EL (cell line): ENCODE results near the gene PROSER3.
A peak's percentile ranks its signal among the peaks of the same experiment; 100 is the strongest.

ENCODE experiments used
- DNase-seq: peaks from one replicate; pipeline ENCODE4 v3.0.0-alpha.2; 2016

The PROSER3 gene

GRCh38 chr19:35757749-35758608 is at the start of gene PROSER3:
TSS of gene PROSER3 (plus strand) at chr19:35758176. CDS start at chr19:35758216, 40 bp downstream.
- DNase-seq: peak; percentile 100

DNA sequence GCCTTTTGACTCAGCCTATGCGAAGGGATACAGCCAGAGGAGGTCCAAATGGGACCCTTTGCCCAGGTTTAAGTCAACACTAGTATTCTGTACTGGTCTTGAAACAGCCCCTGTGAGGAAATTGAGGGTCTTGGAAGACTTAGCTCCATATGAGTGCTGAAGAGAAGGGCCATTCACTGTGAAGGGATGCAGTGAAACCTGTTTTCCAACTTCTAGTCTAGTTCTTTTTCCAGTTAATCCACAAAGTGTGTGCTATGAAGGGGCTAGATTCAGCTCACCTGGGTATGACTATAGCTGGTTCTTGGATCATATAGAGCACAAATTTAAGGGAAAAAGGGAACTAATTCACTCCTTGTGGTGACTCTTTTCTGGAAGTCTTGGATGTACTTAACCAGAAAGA is 49.6 kb upstream of the PROSER3 start:
- DNase-seq: no peak

GRCh38 chr19:35710784-35711723 is 46.9 kb upstream of the PROSER3 start:
- no peak for DNase-seq

DNA sequence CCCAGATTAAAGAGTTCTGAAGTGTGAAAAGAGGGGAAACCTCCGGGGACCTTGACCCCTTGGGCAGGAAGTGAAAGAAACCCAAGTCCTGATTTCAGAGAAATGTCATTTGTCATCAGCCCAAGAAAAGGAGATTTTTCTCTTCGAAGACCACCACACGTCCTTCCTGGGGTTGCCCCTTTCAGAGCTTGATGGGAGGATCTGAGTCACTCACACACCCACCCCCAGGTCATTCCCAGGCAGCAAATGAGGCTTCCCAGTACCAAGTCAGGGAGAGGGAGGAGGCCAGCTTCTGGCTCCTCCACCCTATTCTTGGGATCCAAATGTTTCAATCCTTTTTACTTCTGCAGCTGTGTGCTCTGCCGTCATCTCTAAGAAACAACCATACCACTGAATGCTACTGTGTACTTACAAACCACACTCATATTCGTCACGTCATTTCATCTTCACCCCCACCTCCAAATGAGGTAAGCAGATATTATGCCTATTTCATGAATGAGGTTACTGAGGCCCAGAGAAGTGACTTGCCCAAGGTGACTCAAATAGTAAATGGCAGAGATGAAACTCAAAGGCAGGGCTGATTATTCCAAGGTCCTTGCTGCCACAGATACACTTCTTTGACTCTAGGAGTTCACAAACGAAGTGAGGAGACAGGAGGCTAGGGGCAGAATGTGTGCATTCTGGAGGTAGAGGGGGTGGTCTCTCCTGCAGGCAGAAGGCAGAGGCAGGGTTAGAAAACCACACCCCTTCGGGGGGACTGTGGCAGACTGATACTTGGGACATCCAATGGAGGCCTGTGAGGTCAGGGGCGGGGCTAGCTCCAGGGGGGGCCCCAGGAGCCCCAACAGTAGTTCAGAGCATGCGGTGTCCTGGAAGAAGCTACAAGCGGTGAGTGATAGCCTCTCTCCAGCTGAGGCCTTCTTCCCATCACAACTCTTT is 45.1 kb upstream of the PROSER3 start:
- no peak for DNase-seq

GRCh38 chr19:35713506-35713850 is 44.5 kb upstream of the PROSER3 start:
- DNase-seq: no peak

DNA sequence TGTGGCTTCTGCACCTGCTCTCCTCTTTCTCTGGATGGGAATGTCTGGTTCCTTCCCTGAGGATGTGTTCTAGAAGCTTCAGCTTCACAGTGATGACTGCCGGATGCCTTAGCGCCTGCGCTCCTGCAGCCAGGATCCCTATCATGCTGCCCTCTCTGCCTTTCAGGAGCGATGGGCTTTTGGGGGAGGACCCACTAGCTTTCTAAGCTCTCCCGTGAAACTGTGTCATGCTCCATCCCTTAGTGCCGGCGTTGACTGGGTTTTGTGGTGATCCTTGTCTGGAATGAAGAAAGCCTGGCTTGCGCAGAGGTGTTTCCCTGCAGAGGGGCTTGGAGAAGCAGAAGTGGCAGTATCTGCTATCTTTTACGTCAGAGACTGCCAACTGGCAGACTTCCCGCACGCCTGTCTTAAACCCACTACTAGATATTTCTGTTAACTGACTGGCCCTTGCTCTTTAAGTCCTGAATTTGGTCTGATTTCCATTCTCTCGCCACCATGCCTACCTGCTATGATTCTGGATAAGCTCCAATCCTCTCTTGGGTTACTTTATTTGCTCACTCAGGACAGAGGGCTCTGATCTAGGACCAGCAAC is 44.0 kb upstream of the PROSER3 start:
- no peak for DNase-seq

DNA sequence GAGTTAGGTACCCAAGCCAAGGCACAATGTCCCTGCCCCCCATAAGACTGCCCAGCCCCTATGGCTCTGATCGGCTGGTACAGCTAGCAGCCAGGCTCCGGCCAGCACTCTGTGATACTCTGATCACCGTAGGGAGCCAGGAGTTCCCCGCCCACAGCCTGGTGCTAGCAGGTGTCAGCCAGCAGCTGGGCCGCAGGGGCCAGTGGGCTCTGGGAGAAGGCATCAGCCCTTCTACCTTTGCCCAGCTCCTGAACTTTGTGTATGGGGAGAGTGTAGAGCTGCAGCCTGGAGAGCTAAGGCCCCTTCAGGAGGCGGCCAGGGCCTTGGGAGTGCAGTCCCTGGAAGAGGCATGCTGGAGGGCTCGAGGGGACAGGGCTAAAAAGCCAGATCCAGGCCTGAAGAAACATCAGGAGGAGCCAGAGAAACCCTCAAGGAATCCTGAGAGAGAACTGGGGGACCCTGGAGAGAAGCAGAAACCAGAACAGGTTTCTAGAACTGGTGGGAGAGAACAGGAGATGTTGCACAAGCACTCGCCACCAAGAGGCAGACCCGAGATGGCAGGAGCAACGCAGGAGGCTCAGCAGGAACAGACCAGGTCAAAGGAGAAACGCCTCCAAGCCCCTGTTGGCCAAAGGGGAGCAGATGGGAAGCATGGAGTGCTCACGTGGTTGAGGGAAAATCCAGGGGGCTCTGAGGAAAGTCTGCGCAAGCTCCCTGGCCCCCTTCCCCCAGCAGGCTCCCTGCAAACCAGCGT is 43.2 kb upstream of the PROSER3 start:
- no peak for DNase-seq

- no peak for DNase-seq
Measured at GRCh38 chr19:35715355-35715809, 42.6 kb upstream of the PROSER3 start.

DNA sequence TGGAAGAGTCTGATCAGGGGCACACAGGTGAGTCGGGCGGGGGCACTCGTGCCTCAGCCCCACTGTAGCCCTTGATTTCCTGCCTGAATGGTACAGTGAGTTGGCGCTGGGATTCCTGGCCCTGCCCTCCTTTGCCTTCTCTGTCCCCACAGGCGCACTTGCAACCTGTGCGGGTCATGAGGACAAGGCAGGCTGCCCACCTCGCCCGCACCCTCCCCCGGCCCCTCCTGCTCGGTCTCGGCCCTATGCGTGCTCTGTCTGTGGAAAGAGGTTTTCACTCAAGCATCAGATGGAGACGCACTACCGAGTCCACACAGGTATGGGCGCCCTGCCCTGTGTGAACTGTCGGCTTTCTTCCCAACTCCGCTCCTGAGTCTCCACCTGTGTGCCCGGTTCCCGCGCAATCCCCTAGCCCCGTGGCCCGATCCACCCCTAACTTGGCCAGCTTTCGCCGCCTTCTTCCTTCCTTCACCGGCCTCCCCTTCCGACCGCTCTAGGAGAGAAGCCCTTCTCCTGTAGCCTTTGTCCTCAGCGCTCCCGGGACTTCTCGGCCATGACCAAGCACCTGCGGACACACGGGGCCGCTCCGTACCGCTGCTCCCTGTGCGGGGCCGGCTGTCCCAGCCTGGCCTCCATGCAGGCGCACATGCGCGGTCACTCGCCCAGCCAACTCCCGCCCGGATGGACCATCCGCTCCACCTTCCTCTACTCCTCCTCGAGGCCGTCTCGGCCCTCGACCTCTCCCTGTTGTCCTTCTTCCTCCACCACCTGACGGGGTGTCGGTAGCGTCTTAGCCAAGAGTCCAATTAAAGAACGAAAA is 41.8 kb upstream of the PROSER3 start:
- DNase-seq: no peak

DNA sequence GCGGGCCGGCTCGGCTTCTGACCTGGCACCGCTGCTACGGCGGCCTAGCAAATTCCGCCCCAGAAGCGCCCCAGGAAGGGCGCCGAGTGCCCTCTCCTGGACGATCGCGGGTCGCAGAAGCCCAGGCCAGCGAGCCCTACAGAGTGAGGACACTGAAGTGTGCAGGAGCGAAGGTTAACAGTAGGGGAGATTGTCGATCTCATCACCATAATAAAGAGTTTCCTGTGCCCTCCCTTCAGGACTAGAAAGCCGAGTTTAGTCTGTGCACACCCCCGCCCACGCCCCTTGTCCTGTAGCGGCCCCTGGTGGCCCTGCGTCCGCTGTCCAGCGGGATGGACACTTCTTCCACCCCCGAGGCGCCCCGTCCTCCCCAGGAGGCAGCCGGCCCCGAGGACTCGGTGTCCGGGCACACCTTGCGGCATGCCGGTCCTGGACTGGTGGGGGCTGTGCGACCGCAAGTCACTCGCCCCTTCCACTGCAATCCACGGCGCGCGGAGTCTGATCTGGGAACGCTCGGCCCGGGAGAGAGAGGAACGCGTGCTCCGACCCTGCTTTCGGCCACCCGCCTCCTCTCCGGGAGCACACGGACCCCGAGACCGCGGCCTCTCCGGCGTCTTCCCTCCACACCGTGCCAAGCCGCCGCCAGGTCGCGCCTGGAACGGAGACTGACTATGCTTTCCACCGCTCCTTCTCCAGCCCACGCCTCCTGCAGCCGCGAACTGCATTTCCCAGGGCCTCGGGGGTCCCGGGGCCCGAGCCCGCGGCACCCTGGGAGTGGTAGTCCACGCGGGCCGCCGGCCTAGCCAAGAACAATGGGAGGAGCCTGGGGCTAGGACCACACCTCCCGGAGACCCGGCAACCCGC is 40.9 kb upstream of the PROSER3 start:
- DNase-seq: peak; percentile 88

GRCh38 chr19:35717665-35718344 is 40.2 kb upstream of the PROSER3 start, which contains the start of gene KMT2B:
TSS of gene KMT2B (plus strand) at chr19:35718003. CDS start at chr19:35718019, 16 bp downstream.
- peak; percentile 96 for DNase-seq

DNA sequence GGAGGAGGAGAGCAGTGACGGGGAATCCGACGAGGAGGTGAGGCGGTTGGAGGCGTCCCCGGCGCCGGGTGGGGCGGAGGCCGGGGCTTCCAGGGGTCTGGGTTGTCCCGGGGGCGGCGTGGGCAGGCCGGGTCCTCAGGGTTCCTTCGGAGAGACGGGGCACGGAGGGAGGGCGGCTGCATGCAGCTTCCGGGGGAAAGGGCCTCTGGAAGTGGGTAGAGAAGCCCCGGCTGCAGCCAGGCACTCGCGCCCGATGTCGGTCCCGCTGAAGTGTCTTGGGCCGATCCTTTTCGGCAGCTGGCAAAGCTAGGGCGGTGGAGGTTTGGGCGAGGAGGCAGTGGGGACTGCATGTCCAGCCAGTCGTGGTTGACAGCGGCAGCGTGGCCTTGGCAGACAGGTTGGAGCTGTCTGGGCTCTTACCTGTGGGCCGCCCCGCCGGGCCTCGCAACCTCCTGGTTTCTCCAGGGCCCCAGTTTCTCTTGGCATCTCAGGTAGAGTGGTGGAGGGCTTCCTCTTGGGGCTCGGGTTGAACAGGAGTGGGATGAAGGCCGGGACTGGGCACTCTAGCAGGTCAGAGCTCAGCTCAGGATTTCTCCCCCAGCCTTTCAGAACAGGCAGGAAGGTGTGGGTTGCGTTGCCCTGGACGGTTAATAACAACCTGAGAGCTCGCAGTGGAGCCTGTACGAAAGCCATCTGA is 39.5 kb upstream of the PROSER3 start:
- peak; percentile 30 for DNase-seq

DNA sequence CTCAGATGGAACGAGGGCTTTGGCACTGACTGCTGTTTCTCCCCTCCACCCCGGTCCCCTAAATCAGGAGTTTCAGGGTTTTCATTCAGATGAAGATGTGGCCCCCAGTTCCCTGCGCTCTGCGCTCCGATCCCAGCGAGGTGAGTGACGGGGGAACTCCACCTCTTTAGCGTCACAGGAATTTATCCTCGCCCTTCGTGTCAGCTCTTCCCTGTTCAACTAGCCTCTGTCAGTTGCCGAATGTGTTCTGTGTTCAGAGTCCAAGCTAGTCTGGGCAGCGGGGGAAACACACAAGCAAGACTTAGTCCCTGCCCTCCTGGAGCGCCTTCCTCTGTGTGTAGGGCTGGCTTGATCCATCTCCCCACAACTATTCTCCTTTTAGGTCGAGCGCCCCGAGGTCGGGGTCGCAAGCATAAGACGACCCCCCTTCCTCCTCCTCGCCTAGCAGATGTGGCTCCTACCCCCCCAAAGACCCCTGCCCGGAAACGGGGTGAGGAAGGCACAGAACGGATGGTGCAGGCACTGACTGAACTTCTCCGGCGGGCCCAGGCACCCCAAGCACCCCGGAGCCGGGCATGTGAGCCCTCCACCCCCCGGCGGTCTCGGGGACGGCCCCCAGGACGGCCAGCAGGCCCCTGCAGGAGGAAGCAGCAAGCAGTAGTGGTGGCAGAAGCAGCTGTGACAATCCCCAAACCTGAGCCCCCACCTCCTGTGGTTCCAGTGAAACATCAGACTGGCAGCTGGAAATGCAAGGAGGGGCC is 38.4 kb upstream of the PROSER3 start:
- no peak for DNase-seq

DNA sequence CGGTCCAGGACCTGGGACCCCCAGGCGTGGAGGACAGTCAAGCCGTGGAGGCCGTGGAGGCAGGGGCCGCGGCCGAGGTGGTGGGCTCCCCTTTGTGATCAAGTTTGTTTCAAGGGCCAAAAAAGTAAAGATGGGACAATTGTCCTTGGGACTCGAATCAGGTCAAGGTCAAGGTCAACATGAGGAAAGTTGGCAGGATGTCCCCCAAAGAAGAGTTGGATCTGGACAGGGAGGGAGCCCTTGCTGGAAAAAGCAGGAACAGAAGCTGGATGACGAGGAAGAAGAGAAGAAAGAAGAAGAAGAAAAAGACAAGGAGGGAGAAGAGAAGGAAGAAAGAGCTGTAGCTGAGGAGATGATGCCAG is 37.8 kb upstream of the PROSER3 start:
- no peak for DNase-seq

GRCh38 chr19:35720648-35721047 is 37.3 kb upstream of the PROSER3 start:
- no peak for DNase-seq

DNA sequence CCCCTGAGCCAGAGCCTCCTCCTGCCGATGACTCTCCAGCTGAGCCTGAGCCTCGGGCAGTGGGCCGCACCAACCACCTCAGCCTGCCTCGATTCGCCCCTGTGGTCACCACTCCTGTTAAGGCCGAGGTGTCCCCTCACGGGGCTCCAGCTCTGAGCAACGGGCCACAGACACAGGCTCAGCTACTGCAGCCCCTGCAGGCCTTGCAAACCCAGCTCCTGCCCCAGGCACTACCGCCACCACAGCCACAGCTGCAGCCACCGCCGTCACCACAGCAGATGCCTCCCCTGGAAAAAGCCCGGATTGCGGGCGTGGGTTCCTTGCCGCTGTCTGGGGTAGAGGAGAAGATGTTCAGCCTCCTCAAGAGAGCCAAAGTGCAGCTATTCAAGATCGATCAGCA is 36.6 kb upstream of the PROSER3 start:
- DNase-seq: no peak

DNA sequence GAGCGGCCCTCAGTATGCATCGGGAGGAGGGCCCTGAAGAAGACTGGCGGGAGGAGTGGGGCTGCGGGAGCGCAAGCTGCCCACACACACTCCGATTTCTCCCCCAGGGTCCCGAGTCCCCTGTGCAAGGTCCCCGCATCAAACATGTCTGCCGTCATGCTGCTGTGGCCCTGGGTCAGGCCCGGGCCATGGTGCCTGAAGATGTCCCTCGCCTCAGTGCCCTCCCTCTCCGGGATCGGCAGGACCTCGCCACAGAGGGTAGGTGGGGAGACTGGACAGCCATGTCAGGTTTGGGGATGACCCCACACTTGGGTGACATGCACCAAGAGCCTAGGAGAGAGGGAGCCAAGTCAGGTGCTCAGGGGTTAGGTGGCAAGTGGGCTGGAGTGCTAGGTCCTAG is 35.5 kb upstream of the PROSER3 start:
- no peak for DNase-seq
